NCI-H460 (cell line): ENCODE data around the gene CD5L. TPM values are rescaled to one million over a fixed set of nuclear protein-coding genes. Genes with fewer than 3 reads are reported as not detected.

Source experiments
- DNase-seq: peaks from one replicate; pipeline ENCODE4 v3.0.0-alpha.2; 2016; ENCODE audit warnings: low read depth; ENCODE audit errors: extremely low read depth
- polyA plus RNA-seq: library from polyadenylated mRNA; depleted of rRNA; stranded (reverse); fragments of >200 nt; gene quantifications from 2 replicates; pipeline ENCODE4 v1.2.3, GENCODE V29; 2014; cell fraction: nucleus; rRNA removed
- total RNA-seq: library from RNA; depleted of rRNA; stranded (reverse); fragments of >200 nt; shearing (Covaris generic); gene quantifications from 2 replicates; pipeline ENCODE4 v1.2.3, GENCODE V29; 2014; rRNA removed

The CD5L gene
- total RNA-seq = not detected in 2 replicates
- polyA plus RNA-seq = not detected in 2 replicates

- no peak for DNase-seq
These were observed at the start of gene CD5L for GRCh38 chr1:157841708-157842107. Gene CD5L, minus strand, starts transcription at chr1:157841808. Its CDS starts 107 bp downstream, at chr1:157841701.

GRCh38 chr1:157882580-157882979 is 41.0 kb upstream of the CD5L start:
- DNase-seq = no peak

- DNase-seq = no peak
These were observed 39.0 kb upstream of the CD5L start for GRCh38 chr1:157880621-157881020.

- DNase-seq = peak; percentile 54
These were observed 36.5 kb upstream of the CD5L start for GRCh38 chr1:157878059-157878458.

GRCh38 chr1:157870490-157870889 is 28.9 kb upstream of the CD5L start:
- DNase-seq = no peak

- no peak for DNase-seq
These were observed 27.0 kb upstream of the CD5L start for GRCh38 chr1:157868654-157869053.

GRCh38 chr1:157862114-157863070 is 20.8 kb upstream of the CD5L start:
- no peak for DNase-seq

- no peak for DNase-seq
These were observed 14.9 kb upstream of the CD5L start for GRCh38 chr1:157856538-157856937.

- no peak for DNase-seq
These were observed 10.9 kb upstream of the CD5L start for GRCh38 chr1:157852476-157852875.

GRCh38 chr1:157849229-157849875 is 7.7 kb upstream of the CD5L start:
- no peak for DNase-seq

- DNase-seq = no peak
These were observed 2.7 kb upstream of the CD5L start for GRCh38 chr1:157844089-157844830.

- no peak for DNase-seq
These were observed 1.3 kb upstream of the CD5L start for GRCh38 chr1:157842939-157843338.

GRCh38 chr1:157838966-157839365 is 2.6 kb downstream of the CD5L start:
- no peak for DNase-seq

- DNase-seq = no peak
These were observed 7.2 kb downstream of the CD5L start for GRCh38 chr1:157834430-157834829.

- DNase-seq = no peak
These were observed 8.5 kb downstream of the CD5L start for GRCh38 chr1:157833145-157833544.

GRCh38 chr1:157831968-157832626 is 9.5 kb downstream of the CD5L start:
- DNase-seq = no peak

GRCh38 chr1:157830887-157831286 is 10.7 kb downstream of the CD5L start:
- no peak for DNase-seq

GRCh38 chr1:157829711-157830110 is 11.9 kb downstream of the CD5L start:
- no peak for DNase-seq

- DNase-seq = no peak
These were observed 12.4 kb downstream of the CD5L start for GRCh38 chr1:157829210-157829609.

- DNase-seq = no peak
These were observed 21.3 kb downstream of the CD5L start for GRCh38 chr1:157820299-157820698.
